Prostate gland (tissue), 2 donors: ENCODE data around the gene ARID2. TPM values are rescaled to one million over a fixed set of nuclear protein-coding genes. Genes with fewer than 3 reads are reported as not detected.

ENCODE experiments used
- DNase-seq: peaks from one replicate; pipeline ENCODE4 v3.0.0-alpha.2; 2019; ENCODE audit warnings: low spot score
- H3K27ac ChIP-seq, 2 donors: fragments of 200-600 bp; sonication (generic); 2 replicates each; pipeline ENCODE4 v1.5.1; 2017 to 2019
- H3K27me3 ChIP-seq: fragments of 200-600 bp; sonication (generic); replicated peaks from 2 replicates; pipeline ENCODE4 v1.5.1; 2019; ENCODE audit not compliant: insufficient read depth
- H3K36me3 ChIP-seq, 2 donors: fragments of 200-600 bp; sonication (generic); 1 replicate in 1 of 2; 2 replicates in 1 of 2; pipeline versions ENCODE4 v1.5.1 to v1.8.1; 2017 to 2019
- H3K4me1 ChIP-seq: fragments of 200-600 bp; sonication (generic); replicated peaks from 2 replicates; pipeline ENCODE4 v1.5.1; 2019
- H3K4me3 ChIP-seq, 2 donors: fragments of 200-600 bp; sonication (generic); 2 replicates each; pipeline ENCODE4 v1.5.1; 2017 to 2019
- H3K9me3 ChIP-seq: fragments of 200-600 bp; sonication (generic); 2 replicates; pipeline ENCODE4 v1.5.1; 2017
- CTCF ChIP-seq, 4 experiments: fragments of 200-600 bp in 2 of 4; fragments of 450-650 bp in 2 of 4; sonication (generic) in 2 of 4; IDR thresholded peaks; 1 replicate in 3 of 4; 2 replicates in 1 of 4; pipeline ENCODE4 v1.5.1; 2016 to 2019; ENCODE audit warnings: antibody characterized with exemption in 4 of 4, mild to moderate bottlenecking in 2 of 4, moderate library complexity in 2 of 4
- POLR2A ChIP-seq: fragments of 450-650 bp; IDR thresholded peaks from one replicate; pipeline ENCODE4 v1.6.1; 2016; ENCODE audit warnings: antibody characterized with exemption, mild to moderate bottlenecking
- POLR2AphosphoS5 ChIP-seq: sonication (generic); formaldehyde crosslinking; IDR thresholded peaks from one replicate; pipeline ENCODE4 v1.6.1; 2017; ENCODE audit warnings: antibody characterized with exemption
- WGBS: methylation state at CpG from one replicate; pipeline ENCODE4 v1.1.5; 2018; 5-methylcytosine and 5-hydroxymethylcytosine counted together
- intact Hi-C: fragments of 100-400 bp; cut with DNase I; formaldehyde crosslinking; loops from one replicate; pipeline ENCODE4 v1.14.2; 2022
- small RNA-seq, 2 donors: library from RNA; depleted of rRNA; stranded (forward); fragments of <200 nt; gene quantifications; one replicate each; pipeline ENCODE3, GENCODE V24; 2016
- total RNA-seq, 2 donors: library from RNA; depleted of rRNA; stranded (reverse); fragments of >200 nt; gene quantifications; one replicate each; pipeline ENCODE4 v1.1.0, GENCODE V29; 2016

ARID2 gene
- total RNA-seq, 2 donors from 2014 or later, result 29.5 to 47.3 TPM

- intact Hi-C loops, result no loop called here
- 81% methylated on average over 1 of the region's 1 CpG for WGBS
- H3K27ac ChIP-seq, result no peak overlapping the region
- no peak for DNase-seq
- no peaks in the 10 kb centered on the region for H3K27me3 ChIP-seq
- TF ChIP-seq POLR2A, result no peak
- no peak for TF ChIP-seq CTCF (IDR thresholded peaks at IDR 0.05)
- TF ChIP-seq POLR2AphosphoS5, result no peak
- H3K9me3 ChIP-seq, result no peaks in the 10 kb centered on the region
- no peaks in the 10 kb centered on the region for H3K36me3 ChIP-seq
- no peak overlapping the region for H3K4me3 ChIP-seq
- H3K4me1 ChIP-seq, result no peaks in the 10 kb centered on the region
These were observed 215.3 kb downstream of the ARID2 start for GRCh38 chr12:45944771-45945170.

GRCh38 chr12:45946435-45946834, 216.9 kb downstream of the ARID2 start:
- WGBS, result 95% methylated on average over 1 of the region's 1 CpG
- Histone ChIP-seq H3K36me3 (no peaks in the 10 kb centered on the region), H3K9me3 (no peaks in the 10 kb centered on the region), H3K4me1 (no peaks in the 10 kb centered on the region), H3K4me3 (no peak overlapping the region), H3K27ac (no peak overlapping the region), H3K27me3 (no peaks in the 10 kb centered on the region)
- DNase-seq, result no peak
- intact Hi-C loops, result no loop called here
- TF ChIP-seq CTCF (IDR thresholded peaks at IDR 0.05) (no peak), POLR2AphosphoS5 (no peak), POLR2A (no peak)

- no peaks in the 10 kb centered on the region for H3K4me1 ChIP-seq
- no peak overlapping the region for H3K27ac ChIP-seq
- H3K36me3 ChIP-seq, result no peaks in the 10 kb centered on the region
- no peaks in the 10 kb centered on the region for H3K27me3 ChIP-seq
- DNase-seq, result no peak
- H3K9me3 ChIP-seq, result no peaks in the 10 kb centered on the region
- H3K4me3 ChIP-seq, result no peak overlapping the region
- no peak for TF ChIP-seq POLR2AphosphoS5
- TF ChIP-seq POLR2A, result no peak
- intact Hi-C loops, result no loop called here
These were observed 219.0 kb downstream of the ARID2 start for GRCh38 chr12:45948546-45948945.

Small RNAs within 50 kb of the gene (small RNA-seq; reads per million reads assigned to genes)
- 0 reads per million in 2 donors for gene RN7SL246P
